Neural progenitor cell (in vitro differentiated cells): ENCODE data around the gene TICAM2.

Experiments
- CTCF ChIP-seq: fragments of 200-600 bp; sonication (generic); IDR thresholded peaks from 2 replicates; pipeline ENCODE4 v1.5.1; 2017; ENCODE audit warnings: antibody characterized with exemption, mild to moderate bottlenecking
- EZH2 ChIP-seq: fragments of 200-600 bp; sonication (generic); IDR thresholded peaks from 2 replicates; pipeline ENCODE4 v1.6.1; 2017; ENCODE audit warnings: antibody characterized with exemption, mild to moderate bottlenecking, moderate library complexity
- EZH2phosphoT487 ChIP-seq: fragments of 200-600 bp; sonication (generic); IDR thresholded peaks from 2 replicates; pipeline ENCODE4 v1.6.1; 2017; ENCODE audit warnings: antibody characterized with exemption

GRCh38 chr5:115544043-115544435, 58.2 kb downstream of the TICAM2 start:
- TF ChIP-seq CTCF (no peak), EZH2 (no peak), EZH2phosphoT487 (no peak)
